NOMO-1 treated with DMSO at 0.1 percent for 48 hours (cell line): Measurements from ENCODE around the gene ATP6AP2.
"Not testable (repeated sequence)": the region's sequence is repeated elsewhere in the genome, so short reads cannot be mapped to it uniquely, and the experiment has no call there.

Experiments
- DNase-seq: peaks from one replicate; lab custom pipeline; 2025; ENCODE audit not compliant: unreplicated experiment; lab: John Stamatoyannopoulos, UW

ATP6AP2 gene, protein sequence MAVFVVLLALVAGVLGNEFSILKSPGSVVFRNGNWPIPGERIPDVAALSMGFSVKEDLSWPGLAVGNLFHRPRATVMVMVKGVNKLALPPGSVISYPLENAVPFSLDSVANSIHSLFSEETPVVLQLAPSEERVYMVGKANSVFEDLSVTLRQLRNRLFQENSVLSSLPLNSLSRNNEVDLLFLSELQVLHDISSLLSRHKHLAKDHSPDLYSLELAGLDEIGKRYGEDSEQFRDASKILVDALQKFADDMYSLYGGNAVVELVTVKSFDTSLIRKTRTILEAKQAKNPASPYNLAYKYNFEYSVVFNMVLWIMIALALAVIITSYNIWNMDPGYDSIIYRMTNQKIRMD

DNA sequence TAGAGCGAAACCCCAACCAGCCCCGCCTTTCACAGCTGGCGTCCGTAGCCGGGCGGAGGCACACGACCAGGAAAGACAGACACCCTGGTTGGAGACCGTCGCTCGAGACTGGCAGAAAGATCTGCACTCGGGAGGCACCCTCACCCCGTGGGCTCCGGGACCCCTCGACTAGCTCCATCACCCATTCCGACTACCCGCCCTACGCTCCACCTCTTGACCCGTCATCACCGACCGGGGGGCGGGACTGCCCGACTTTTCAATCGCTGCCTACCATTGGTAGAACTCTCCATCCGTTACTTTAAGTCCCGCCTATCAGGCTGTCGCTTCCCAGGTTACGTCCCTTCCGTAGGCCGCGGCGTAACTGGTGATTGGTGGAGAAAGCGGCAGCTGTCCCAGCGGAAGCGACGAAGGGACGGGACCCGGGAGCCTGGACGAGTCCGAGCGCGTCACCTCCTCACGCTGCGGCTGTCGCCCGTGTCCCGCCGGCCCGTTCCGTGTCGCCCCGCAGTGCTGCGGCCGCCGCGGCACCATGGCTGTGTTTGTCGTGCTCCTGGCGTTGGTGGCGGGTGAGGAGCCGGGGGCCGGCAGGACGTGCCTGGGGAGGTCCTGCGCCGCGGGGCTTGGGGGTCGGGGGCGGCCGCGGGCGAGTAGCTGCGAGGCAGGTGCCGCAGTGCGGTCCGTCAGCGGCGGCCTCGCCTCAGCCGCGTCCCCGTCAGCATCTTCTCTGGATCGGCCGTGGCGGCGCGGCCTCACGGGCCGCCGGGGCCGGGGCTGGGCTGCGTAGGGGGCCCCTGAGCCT is at the start of gene ATP6AP2:
Gene ATP6AP2 (plus strand): TSS at position 434 of the 799 bp plus-strand sequence. CDS start 96 bp downstream, at position 530.
- DNase-seq, result peak; percentile 88

GRCh38 chrX:40531056-40531826 is 49.5 kb upstream of the ATP6AP2 start:
- DNase-seq, result peak; percentile 3

GRCh38 chrX:40537310-40537709 is 43.5 kb upstream of the ATP6AP2 start:
- no peak for DNase-seq

DNA sequence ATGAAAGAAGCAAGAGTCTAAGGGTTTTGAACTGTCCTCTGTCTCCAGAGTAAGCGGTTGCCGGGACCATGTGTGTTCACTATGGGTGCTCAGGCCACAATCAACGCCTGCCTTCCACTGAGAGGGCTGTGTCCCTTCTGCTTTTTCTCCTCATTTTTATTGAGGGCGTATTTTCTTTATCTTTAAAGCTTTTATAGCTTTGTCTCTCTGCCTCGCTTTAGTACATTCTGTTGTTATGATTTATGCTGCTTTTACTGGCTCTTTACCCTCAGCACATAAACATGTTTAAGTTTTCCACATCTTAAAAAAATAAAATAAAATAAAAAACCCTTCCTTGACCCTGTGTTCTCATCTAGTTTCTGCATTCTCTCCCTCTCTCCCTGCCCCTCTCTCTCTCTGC is 42.4 kb upstream of the ATP6AP2 start:
- DNase-seq, result no peak

DNA sequence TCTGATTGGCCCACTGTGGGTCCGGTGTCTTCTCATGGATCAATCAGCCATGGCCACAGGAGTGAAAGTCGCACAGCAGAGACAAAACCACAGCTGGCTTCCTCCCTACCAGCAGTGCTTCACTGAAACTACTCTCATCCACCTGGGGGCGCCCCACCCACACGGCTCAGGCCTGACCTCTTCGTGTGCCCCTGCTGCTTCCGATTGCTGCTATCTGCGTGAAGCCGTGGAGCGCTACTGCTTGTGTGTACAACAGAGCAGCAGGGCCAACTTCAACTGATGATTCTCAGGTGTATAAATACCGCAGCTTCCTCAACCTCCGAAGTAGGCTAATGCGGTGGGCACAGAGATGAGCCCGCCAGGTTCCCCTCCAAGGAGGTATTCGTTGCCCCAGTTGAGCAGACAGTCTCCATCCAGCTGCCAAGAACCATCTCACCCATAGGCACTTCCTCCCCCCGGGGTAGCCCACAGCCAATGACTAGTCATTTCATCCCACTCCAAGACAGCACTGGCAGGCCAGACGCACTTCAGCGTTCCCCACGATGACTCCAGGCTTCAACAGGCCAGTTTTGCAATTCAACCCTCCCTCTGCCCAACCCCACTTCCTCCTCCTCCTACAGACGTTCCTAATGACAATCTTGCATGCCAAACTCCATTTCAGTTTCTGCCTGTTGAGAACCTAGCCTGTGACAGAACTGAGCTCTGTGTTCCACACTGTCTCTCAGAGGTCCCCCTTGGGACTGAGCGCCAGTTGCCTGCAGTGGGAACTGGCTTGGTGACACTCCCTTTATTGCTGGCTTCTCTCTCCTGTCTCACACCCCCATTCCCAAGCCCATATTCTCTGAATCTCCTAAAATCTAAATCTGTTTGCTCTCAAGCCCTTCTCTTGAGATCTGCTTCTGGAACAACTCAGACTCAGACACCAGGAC is 41.3 kb upstream of the ATP6AP2 start:
- peak; percentile 77 for DNase-seq

DNA sequence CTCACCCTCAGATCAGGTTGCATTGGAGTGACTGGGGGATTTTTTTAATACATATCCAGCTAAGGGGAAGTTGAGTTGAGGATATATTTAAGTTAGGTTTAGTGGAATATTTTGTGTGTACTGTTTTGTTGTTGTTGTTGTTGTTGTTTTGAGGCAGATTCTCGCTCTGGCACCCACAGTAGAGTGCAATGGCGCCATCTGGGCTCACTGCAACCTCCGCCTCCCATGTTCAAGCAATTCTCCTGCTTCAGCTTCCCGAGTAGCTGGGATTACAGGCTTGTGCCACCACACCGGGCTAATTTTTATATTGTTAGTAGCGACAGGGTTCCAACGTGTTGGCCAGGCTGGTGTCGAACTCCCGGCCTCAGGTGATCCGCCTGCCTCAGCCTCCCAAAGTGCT is 38.6 kb upstream of the ATP6AP2 start:
- DNase-seq, result no peak

DNA sequence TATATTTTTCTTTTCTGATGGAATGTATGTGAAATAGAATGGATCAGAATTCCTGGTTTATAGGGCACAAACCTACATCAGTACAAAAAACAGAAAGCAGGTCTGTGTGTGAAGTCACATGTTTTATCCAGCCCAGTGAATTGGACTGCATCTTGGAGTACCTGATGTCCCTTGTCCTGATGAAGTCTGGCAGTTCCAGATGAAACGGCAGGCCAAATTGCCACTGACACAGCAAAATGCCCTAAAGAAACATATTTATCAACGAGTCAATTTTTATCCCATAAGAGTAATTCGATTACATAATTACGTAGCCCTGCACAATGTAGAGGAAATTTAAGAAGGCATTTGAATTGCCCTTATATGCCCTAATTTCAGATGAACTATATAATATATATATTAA is 37.8 kb upstream of the ATP6AP2 start:
- no peak for DNase-seq

DNA sequence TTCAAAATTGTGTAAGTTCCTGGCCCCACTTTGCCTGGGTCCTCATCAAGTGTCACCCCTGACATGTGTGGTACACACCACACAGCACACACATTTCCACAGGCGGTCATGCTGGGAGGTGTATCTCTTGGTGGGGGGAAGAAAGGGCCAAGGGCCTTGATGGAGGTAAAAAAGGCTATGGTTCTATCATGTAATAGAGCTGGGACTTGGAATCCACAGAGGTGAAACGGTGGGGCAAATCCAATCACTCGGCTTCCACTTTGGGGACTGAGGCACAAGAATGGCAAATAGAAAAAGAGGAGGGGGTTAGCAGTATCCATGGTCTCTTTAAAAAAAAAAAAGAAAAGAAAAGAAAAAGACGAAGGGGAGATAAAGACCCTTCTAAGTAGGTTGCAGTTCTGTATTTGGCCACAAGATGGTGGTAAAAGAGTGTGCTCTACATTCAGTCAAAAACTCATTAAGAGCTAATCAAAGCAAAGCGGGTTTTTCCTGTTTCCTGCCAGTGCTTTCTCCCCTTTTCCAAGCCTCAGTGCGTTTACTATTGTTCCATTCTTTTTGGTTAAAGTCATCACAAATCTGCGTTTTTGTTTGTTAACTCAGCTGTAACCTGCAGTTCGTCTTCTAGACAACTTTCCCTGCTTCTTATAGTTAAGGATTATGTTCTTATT is 37.0 kb upstream of the ATP6AP2 start:
- DNase-seq, result peak; percentile 33

GRCh38 chrX:40544343-40545266 is 36.2 kb upstream of the ATP6AP2 start:
- no peak for DNase-seq

- DNase-seq, result no peak
Observed at GRCh38 chrX:40546870-40547269, 33.9 kb upstream of the ATP6AP2 start.

DNA sequence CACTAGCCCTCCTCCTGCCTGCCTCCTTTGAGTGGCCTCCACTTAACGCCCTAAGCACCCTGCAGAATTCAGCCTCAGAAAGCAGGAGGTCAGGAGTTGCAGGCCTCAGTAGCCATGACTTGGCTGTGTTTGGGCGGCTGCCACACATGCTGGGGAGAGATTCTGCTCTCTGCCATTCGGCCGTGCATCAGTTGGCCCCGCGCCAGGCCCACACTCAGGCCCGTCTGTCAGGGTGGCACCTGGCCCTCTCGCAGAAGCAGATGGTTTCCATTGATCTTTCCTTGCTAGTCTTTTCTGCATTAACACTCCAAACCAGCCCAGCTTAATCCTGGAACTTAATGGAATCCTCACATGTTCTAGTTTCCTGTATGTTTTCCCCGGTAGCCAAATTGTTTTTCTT is 30.7 kb upstream of the ATP6AP2 start:
- DNase-seq, result no peak

DNA sequence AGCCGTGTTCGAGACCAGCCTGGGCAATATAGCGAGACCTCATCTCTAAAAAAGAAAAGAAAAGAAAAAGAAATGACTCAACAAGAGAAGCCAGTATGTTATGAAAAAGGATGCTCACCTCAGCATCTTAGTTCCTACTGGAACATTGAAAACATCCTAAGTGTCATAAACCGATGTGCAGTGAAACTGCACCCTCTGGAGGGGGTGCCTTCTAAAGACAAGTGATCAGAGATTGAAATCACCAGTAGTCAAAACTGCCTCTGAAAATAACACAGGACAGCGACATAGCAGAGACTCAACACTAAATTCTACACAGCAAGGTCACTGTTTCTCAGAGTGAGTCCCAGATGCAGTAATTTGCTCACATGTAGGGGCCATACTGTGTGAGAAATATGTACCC is 28.0 kb upstream of the ATP6AP2 start:
- no peak for DNase-seq

- no peak for DNase-seq
Observed at GRCh38 chrX:40558590-40558989, 22.2 kb upstream of the ATP6AP2 start.

GRCh38 chrX:40563784-40564183 is 17.0 kb upstream of the ATP6AP2 start:
- no peak for DNase-seq

GRCh38 chrX:40564447-40564846 is 16.3 kb upstream of the ATP6AP2 start:
- DNase-seq, result no peak

- DNase-seq, result peak; percentile 69
Observed at GRCh38 chrX:40570346-40571093, 10.2 kb upstream of the ATP6AP2 start.

- DNase-seq, result not testable (repeated sequence)
Observed at GRCh38 chrX:40571164-40571563, 9.6 kb upstream of the ATP6AP2 start.

DNA sequence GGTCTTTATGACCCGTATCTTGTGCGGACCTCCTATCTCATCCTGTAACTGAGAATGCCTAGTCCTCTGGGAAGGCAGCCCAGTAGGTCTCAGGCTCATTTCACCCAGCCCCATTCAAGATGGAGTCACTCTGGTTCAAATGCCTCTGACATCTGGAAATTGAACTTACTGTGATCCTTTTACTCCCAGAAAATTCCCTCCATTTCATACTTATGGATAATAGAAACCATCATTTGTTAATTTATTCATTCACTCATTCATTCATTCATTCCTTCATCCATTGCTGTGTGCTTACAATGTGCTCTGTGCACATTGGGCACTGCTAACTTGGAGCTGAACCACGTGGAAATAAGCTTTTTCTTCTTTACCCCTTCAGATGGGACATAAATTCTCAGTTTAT is 9.2 kb upstream of the ATP6AP2 start:
- no peak for DNase-seq
